ENCODE data around the gene KCTD17.
"Not testable (repeated sequence)": the region's sequence is repeated elsewhere in the genome, so short reads cannot be mapped to it uniquely, and the experiment has no call there.

Gene KCTD17

GRCh38 chr22:37059876-37060449 lies 8.4 kb downstream of the KCTD17 start:
- DNase-seq, result no peak

GRCh38 chr22:37060801-37061610 lies 9.5 kb downstream of the KCTD17 start:
- DNase-seq, result no peak

DNA sequence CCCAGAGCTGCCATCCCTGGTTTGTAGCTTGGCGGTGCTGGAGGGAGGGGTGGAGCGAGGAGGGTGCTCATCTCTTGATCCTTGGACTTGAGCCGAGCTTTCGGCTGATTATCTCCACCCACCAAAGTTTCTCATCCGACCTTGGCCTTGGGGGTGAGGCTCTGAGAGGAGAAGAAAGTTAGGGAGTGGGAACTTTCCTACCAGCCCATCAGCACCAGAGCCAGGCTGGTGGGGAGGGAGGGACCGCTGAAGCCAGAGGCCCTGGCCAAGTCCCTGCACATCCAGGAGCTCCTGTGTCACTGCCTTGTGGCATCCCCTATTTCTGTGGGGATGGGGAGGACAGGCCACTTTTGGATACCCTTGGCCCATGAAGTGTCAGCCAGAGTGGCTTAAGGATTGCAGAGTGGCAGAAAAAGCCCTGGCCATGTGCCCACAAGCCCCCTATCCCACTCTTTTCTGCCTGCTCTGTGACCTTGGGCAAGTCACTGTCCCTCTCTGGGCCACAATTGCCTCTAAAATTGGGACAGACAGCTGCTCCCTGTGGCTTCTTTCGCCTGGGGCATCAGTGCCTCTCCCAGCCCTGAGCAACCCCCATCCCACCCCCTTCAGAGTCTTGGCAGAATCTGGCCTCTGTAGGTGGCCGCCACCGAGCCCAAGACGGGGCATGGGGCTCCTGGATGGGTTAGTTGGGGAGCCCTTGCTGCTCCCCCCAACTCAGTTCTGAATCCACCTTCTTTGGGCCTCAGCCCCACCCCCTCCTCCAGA lies 10.3 kb downstream of the KCTD17 start:
- no peak for DNase-seq

DNA sequence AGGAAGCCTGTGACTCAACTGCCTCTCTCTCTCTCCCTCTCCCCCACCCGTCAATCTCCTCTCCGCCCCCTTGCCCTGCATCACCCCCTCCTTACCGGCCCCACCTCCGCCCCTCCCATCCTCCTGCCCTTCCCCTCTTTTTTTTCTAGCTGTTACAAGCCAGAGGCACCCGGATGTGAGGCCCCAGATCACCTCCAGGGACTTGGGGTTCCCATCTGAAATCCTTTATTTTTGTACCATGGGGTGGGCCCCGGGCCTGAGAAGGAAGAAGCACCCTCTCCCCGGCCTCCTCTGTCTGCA lies 10.8 kb downstream of the KCTD17 start:
- no peak for DNase-seq

DNA sequence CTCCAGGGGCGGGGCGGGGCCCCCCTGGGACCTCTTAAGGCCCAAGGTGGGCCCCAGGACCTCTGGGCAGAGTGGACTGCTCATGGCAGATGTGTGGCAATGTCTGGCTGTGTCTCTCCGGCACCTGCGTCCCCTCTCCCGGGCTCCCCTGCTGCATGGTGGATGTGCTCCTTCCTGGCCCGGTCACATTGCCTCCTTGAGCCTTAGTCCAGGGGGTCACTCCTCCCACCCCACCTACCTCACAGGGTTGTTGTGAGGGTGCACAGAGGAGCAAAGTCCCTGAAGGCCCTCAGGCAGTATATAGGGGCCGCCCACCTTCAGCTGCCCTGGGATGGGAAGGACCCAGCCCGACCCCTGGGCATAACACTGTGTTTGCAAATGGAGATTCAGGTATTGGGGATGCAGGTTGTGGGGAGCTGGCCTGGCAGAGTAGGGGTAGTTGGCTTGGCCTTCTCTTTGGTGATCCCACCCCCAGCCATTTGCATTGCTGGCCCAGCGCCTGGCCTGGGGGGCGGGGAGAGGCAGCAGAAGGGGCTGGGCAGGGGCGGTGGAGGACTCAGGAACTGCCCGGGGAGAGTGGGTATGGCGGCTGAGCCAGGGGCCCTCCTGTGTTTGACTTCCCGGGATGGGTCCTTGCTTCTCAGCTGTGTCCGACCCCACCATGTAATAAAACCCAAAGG lies 11.3 kb downstream of the KCTD17 start:
- DNase-seq, result no peak

- no peak for DNase-seq
Observed at GRCh38 chr22:37063431-37064420, 12.2 kb downstream of the KCTD17 start.

DNA sequence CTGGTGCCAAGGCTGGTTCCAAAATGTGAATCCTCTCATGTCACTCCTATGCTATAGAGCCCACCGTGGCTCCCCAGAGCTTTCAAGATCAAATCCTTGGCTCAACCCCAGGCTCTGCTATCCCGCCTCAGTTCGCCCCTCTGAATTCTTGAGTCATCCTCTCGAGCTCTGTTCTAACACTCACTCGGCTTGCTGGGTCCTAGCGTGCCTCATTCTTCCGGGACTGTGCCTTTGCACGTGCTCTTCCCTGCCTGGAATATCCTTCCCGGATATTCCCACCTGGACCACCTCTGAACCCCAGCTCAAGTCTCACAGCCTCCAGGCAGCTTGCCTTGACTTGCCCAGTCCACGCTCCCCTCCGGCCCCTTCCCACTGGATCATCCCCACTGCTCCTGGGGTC lies 13.0 kb downstream of the KCTD17 start:
- no peak for DNase-seq

GRCh38 chr22:37065180-37065579 lies 13.6 kb downstream of the KCTD17 start:
- DNase-seq, result no peak

GRCh38 chr22:37065961-37066360 lies 14.4 kb downstream of the KCTD17 start:
- no peak for DNase-seq

- DNase-seq, result no peak
Observed at GRCh38 chr22:37067428-37067827, 15.9 kb downstream of the KCTD17 start.

- peak; percentile 46 for DNase-seq
Observed at GRCh38 chr22:37068859-37069258, 17.3 kb downstream of the KCTD17 start.

DNA sequence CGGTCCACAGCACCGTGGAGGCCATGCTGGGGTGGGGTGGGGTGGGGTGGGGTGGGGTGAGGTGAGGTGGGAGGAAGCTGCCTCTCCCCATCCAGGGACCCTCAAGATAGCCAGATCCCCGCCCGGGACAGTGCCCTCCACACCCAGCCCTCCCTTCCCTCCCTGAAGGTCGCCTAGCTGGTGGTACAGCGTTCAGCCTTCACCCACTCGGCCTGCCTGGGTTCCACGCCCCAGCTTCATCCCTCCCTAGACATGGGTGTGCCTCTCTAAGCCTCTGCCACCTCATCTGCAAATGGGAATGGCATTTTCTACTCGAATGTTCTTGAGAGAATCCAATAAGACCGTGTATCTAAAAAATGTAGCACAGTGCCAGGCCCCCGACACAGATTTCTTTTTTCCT lies 17.8 kb downstream of the KCTD17 start:
- DNase-seq, result no peak

DNA sequence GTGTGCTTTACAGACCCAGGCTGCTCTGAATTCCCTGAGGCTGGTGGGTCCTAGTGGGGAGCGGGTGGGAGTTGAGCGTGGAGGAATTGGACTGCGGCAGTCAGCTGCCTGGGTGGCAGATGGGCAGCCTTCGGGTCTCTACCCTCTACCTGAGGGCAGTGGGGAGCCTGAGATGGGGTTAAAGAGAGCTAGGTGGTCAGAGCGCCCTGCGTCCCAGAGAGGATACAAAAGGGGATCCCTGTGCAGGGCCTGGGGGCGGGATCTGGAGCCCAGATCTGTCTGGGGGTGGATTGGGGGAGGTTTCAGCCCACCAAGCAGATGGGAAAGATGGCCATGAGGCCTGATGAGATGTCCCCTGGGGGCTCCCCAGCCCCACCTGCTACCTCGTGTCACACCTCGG lies 18.2 kb downstream of the KCTD17 start:
- DNase-seq, result no peak

DNA sequence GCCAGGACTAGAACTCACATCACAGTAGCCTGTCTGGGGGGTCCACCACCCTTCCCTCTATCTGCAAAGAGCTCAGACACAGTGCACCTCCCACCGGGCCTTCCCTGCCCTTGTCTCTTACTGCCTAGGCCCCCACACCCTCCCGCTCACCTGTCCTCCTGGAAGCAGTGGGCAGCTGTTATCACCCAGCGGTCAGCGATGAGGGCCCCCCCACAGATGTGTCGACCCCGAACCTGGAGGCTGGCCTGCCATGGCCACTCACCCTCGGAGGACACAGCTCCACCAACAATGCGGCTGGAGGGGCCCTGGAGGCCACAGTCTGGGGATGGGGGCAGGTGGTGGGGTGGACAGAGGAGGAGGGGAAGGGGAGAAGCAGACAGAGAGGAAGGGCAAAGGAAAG lies 18.8 kb downstream of the KCTD17 start:
- DNase-seq, result no peak

DNA sequence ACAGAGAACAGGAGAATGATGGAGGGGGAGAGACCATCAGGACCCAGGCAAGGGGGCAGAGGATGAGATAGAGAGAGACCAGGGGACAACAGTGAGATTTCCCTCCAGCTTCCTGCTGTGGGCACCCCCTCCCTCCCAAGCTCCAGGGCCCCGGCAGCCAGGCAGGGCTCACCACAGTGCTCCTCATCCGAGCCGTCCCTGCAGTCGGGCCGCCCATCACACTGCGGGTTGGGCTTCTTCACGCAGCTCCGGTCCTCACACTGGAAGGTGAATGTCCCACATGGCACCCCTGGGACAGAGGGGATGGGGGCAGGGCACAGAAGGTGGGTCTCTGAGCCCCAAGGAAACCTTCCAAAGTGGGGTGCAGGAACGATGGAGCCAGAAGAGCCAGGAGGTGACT lies 19.2 kb downstream of the KCTD17 start:
- DNase-seq, result no peak

DNA sequence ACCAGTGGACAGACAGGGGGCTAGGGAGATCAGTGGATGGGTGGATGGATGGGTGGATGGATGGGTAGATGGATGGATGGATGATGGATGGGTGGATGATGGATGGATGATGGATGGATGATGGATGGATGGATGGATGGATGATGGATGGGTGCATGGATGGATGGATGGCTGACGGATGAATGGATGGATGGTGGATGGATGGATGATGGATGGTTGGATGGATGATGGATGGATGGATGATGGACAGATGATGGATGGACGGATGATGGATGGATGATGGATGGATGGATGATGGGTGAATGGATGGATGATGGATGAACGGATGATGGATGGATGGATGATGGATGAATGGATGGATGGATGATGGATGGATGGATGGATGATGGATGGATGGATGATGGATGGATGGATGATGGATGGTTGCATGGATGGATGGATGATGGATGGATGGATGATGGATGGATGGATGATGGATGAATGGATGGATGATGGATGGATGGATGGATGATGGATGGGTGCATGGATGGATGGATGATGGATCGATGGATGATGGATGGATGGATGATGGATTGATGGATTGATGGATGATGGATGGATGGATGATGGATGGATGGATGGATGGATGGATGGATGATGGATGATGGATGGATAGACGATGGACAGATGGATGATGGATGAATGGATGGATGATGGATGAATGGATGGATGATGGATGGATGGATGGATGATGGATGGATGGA lies 20.5 kb downstream of the KCTD17 start:
- not testable (repeated sequence) for DNase-seq

GRCh38 chr22:37072673-37073072 lies 21.1 kb downstream of the KCTD17 start:
- no peak for DNase-seq

GRCh38 chr22:37074537-37074936 lies 23.0 kb downstream of the KCTD17 start:
- no peak for DNase-seq

DNA sequence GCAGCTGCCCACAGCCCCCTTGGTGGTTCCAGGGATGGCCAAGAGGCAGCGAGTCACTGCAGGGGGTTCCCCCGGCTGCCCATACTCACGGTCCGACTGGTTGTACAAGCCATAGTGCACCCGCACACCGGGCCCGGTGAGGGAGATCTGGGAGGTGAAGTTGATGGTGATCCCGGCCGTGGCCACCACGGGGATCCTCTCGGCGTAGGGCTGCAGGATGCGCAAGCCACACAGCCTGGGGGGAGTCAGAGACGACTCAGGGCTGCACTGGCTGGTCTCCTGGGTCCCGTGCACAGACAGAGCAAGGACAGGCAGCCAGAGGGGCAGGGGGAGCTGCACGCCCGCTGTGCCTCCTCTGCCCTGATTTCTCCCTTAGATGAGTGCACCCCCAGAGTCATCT lies 23.5 kb downstream of the KCTD17 start:
- DNase-seq, result no peak

DNA sequence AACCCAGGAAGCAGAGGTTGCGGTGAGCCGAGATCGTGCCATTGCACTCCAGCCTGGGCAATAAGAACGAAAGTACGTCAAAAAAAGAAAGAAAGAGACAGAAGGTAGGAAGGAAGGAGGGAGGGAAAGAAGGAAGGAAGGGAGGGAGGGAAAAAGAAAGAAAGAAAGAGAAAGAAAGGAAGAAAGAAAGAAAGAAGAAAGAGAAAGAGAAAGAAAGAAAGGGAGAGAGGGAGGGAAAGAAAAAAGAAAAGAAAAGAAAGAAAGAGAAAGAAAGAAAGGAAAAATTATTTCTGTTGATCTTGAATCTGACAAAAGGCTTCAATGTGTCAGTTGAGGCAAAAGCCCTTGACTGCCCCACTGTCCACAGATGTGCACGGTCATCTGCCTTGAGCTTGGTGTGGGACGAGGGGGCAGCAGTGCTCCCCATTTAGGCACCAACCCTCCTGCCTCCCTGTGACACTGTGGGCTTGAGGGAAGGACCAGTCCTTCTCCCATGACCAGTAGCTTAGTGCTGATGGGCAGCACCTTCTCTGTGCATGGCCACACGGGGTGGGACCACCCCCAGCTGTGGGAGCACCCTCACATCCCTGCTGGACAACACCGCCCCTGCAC lies 24.4 kb downstream of the KCTD17 start:
- DNase-seq, result no peak
